Measurements from ENCODE around the gene SNPH.
"Not testable (repeated sequence)": the region's sequence is repeated elsewhere in the genome, so short reads cannot be mapped to it uniquely, and the experiment has no call there.

DNA sequence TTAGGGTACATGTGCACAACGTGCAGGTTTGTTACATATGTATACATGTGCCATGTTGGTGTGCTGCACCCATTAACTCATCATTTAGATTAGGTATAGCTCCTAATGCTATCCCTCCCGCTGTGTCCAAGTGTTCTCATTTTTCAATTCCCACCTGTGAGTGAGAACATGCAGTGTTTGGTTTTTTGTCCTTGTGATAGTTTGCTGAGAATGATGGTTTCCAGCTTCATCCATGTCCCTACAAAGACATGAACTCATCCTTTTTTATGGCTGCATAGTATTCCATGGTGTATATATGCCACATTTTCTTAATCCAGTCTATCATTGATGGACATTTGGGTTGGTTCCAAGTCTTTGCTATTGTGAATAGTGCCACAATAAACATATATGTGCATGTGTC is 15.8 kb upstream of the SNPH start:
- TF ChIP-seq ZNF274 (IDR thresholded peaks at IDR 0.05; ENCODE audit: low read depth, low read length); YY1 (IDR thresholded peaks at IDR 0.05; ENCODE audit: insufficient read depth, insufficient read length); SUZ12 (IDR thresholded peaks at IDR 0.05; ENCODE audit: extremely low read depth, insufficient read depth, insufficient read length): not testable (repeated sequence)
